ENCODE measurements around the gene NOX3. TPM values are rescaled to one million over a fixed set of nuclear protein-coding genes. Genes with fewer than 3 reads are reported as not detected.
"Not testable (repeated sequence)": the region's sequence is repeated elsewhere in the genome, so short reads cannot be mapped to it uniquely, and the experiment has no call there.

Gene NOX3, protein sequence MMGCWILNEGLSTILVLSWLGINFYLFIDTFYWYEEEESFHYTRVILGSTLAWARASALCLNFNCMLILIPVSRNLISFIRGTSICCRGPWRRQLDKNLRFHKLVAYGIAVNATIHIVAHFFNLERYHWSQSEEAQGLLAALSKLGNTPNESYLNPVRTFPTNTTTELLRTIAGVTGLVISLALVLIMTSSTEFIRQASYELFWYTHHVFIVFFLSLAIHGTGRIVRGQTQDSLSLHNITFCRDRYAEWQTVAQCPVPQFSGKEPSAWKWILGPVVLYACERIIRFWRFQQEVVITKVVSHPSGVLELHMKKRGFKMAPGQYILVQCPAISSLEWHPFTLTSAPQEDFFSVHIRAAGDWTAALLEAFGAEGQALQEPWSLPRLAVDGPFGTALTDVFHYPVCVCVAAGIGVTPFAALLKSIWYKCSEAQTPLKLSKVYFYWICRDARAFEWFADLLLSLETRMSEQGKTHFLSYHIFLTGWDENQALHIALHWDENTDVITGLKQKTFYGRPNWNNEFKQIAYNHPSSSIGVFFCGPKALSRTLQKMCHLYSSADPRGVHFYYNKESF
- total RNA-seq (2014; rRNA removed; shearing (Covaris generic)) = not detected in 2 replicates
- not detected in 2 replicates for polyA plus RNA-seq (2015; cell fraction: cytosol; rRNA removed)
- polyA plus RNA-seq (2015; cell fraction: nucleus; rRNA removed) = not detected in 2 replicates

DNA sequence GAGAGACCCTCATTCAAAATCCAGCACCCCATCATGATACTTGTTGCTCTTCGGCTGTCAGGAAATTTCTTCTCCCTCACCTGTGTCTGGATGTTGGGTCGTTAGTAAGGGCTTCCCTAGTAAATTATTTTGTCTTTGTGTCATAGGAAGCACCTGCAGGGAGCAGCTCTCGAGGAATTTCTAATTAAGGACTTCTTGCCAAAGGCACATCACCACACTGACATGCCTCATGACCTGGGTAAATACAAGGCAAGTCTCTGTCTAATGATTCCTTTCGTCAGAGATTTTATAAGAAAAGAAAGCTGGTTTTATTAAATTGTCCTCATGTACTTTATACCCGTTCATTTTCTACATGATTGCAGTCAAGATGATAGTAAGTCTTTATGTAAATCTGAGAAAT, at the start of gene NOX3:
TSS of gene NOX3 (minus strand) at position 74 of the 400 bp plus-strand sequence. CDS start at position 35, 39 bp downstream.
- no peak for DNase-seq (ENCODE audit: low read depth)

- DNase-seq (ENCODE audit: low read depth) = no peak
These were observed 49.4 kb upstream of the NOX3 start for GRCh38 chr6:155504848-155505607.

GRCh38 chr6:155502393-155502792, 46.8 kb upstream of the NOX3 start:
- DNase-seq (ENCODE audit: low read depth) = no peak

GRCh38 chr6:155499574-155499973, 43.9 kb upstream of the NOX3 start:
- DNase-seq (ENCODE audit: low read depth) = no peak

- peak; percentile 27 for DNase-seq (ENCODE audit: low read depth)
These were observed 42.7 kb upstream of the NOX3 start for GRCh38 chr6:155498370-155498769.

GRCh38 chr6:155497273-155497672, 41.6 kb upstream of the NOX3 start:
- no peak for DNase-seq (ENCODE audit: low read depth)

DNA sequence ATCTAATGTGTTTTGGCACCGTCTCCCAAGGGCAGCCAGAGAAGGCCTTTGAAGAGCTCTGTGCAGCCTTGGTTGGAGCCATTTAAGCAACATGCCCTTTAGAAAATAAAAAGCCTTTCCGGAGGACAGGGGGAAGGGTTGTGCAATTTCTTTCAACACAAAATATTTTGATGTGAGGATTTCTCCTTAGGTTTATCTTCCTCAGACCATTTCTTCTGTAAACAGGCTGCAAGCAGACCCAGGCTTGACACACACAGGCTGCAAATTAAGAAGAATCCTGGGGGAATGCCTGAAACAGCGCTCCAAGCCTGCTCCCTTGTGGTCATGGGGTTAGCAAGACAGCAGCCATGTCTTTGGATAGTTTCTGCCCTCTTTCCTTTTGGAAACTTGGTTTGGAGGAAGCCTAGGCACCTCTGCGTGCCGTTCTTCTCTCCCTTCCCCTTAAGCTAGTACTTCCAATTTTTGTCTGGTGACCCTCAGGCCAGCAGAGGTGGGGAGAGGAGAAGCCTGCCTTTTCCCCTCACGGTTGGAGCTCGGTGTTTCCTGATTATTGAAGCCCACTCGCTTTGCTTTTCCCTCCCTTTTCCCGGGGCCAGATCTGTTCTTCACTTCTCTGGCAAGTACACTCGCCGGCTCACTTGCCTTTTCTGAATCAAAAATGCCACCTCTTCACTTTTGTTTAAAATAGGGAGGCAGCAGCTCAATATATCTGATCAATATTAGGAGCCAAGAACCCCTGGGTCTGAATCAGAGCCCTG, 39.6 kb upstream of the NOX3 start:
- DNase-seq (ENCODE audit: low read depth) = no peak

- peak; percentile 98 for DNase-seq (ENCODE audit: low read depth)
These were observed 38.1 kb upstream of the NOX3 start for GRCh38 chr6:155493694-155494143.

DNA sequence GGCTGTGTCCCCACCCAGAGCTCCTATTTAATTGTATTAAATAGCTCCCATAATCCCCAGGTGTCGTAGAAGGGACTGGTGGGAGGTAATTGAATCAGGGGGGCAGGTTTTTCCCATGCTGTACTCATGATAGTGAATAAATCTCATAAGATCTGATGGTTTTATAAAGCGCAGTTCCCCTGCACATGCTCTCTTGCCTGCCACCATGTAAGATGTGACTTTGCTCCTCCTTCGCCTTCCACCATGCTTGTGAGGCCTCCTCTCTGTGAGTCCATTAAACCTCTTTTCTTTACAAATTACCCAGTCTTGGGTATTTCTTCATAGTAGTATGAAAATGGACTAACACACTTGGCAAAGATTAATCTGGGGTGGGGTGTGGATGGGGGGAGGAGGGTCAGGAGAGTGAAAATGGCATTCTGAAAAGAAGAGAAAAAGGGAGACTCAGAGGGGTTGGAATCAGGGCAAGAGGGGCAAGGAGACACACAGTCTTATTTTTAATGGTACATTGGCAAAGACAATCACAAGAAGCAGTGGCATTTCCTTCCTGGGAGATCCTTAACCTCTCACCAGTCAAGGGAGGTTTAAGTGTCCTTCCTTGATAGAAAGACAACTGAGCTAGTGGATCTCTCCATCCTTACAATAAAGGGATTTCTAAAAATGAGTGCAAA, 37.5 kb upstream of the NOX3 start:
- no peak for DNase-seq (ENCODE audit: low read depth)

DNA sequence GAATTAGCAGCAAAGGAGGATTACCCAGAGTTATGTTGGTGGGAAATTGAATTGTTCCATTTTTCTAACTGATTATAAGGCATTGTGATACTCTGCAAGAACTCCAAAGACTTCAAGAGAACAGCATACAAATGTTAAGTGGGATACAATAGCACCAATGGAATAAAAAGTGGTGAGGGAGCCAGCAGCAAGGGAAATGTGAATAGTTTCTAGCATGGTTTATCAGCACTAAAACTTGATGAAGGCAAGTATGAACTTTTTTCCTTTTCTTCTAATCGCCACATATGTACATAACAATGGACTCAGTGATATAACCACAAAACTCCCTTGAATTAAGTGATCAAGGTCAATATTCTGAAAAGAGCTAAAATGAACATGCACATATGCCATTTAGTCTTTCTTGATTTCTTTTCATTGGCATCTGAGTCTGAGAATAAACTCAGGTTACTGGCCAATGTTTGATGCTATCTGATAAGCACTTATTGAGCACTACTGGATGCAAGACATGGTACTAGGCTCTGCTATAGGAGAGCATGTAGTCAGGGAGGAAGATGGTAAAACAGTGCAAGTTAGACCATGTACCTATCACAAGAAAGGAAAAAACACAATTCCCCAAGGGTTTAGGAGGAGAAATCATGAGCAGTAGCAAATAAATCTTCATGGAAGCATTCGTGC, 36.6 kb upstream of the NOX3 start:
- DNase-seq (ENCODE audit: low read depth) = no peak

- DNase-seq (ENCODE audit: low read depth) = no peak
These were observed 35.8 kb upstream of the NOX3 start for GRCh38 chr6:155491421-155491820.

DNA sequence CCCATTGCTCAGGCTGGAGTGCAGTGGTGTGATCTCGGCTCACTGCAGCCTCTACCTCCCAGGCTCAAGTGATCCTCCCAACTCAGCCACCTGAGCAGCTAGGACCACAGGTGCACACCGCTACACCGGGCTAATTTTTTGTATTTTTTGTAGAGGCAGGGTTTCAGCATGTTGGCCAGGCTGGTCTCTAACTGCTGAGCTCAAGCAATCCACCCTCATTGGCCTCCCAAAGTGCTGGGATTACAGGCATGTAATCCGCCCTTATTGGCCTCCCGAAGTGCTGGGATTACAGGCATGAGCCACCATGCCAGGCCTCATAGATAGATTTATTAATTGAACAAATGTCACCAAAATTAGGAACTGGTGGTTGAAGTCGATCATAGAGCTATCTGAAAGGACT, 32.6 kb upstream of the NOX3 start:
- not testable (repeated sequence) for DNase-seq (ENCODE audit: low read depth)

DNA sequence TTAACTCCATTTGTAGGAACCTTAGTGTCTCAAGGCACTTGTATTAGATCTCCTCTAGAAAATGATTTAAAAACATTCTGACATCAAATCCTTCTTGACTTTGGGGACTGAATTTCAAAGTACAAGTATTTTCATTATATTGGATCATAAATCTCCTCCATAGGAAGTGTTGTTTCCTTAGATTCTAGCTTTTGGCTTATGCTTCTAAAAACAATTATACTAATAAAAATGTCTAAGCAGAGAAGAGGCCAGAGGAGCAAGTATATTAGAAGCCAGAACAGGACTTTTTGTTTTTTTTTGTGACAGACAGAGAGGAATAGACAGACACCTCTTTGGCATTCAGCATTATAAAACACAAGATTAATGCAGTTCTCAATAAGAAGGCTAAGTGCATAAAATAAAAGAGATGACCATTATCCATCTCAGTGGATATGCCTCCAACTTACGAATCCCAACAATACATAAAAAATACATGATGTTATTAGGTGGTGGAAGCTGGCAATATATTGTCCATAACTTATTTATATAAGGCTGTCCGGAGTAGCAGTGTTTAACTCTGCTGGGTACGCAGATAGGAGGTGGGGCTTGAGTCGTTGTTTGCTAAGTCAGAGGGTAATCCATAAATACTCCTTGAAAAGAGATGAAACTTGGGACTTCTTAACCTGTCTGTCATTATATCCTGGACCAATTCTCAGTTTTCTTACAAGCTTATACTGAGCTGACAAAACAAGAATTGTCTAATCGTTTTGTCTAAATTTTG, 31.9 kb upstream of the NOX3 start:
- no peak for DNase-seq (ENCODE audit: low read depth)

- no peak for DNase-seq (ENCODE audit: low read depth)
These were observed 31.2 kb upstream of the NOX3 start for GRCh38 chr6:155486721-155487294.

- DNase-seq (ENCODE audit: low read depth) = no peak
These were observed 30.1 kb upstream of the NOX3 start for GRCh38 chr6:155485756-155486155.

DNA sequence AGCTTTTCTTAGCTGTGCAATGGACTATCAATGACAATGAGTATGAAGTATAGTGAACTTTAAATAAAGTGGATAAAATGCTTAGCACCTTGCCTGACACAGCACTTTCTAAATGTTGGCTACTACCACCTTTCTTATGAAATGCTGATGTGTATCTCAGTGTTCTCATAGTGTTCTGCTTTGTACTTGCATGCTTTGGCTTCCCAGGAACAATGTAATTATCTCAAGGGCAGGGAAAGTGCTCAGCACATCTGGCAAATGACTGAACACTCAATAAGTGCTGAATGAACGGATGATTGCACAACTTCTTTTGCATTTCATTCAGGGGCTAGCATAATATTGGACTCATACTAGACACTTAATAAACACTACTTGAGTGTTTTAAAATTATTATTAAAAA, 28.2 kb upstream of the NOX3 start:
- no peak for DNase-seq (ENCODE audit: low read depth)

GRCh38 chr6:155481215-155481614, 25.6 kb upstream of the NOX3 start:
- DNase-seq (ENCODE audit: low read depth) = no peak

DNA sequence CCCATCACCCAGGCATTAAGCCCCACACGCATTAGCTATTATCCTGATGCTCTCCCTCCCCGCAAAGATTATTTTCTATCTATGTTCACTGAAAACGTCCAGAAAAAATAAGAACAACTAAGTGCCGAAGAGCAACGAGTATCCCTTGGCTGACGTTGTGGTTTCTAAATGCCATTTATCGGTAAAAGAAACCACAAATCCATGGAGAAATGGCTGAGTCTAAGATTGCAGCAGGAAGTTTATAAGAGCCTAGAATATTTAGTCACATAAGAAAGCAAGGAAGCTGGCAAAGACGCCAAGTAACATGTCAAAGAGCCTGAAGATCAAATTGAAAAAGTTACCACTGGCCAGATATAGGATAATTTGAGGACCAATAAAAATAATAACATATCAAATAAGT, 18.1 kb upstream of the NOX3 start:
- peak; percentile 44 for DNase-seq (ENCODE audit: low read depth)

- no peak for DNase-seq (ENCODE audit: low read depth)
These were observed 17.2 kb upstream of the NOX3 start for GRCh38 chr6:155472886-155473285.
